ENCODE measurements around the gene BROX.
A peak's percentile ranks its signal among the peaks of the same experiment; 100 is the strongest.

The BROX gene

GRCh38 chr1:222702210-222702609, 10.2 kb upstream of the BROX start:
- Histone ChIP-seq H3K36me3 (ENCODE audit: insufficient read depth, low read length) (peaks cover 8% of the 10 kb centered on the region), H3K4me3 (ENCODE audit: low read depth in 1 of 2, low read length in 2 of 2) (no peak overlapping the region), H3K4me1 (ENCODE audit: insufficient read depth, low read length) (peaks cover 4% of the 10 kb centered on the region), H3K9me3 (ENCODE audit: low read length) (no peaks in the 10 kb centered on the region), H3K27ac (ENCODE audit: low read depth, low read length) (no peak overlapping the region), H3K9ac (ENCODE audit: low read length) (no peak overlapping the region), H3K27me3 (ENCODE audit: control insufficient read depth in 1 of 2, insufficient read depth in 2 of 2, low read length in 2 of 2) (no peaks in the 10 kb centered on the region)

GRCh38 chr1:222704260-222704659, 8.1 kb upstream of the BROX start:
- peaks cover 4% of the 10 kb centered on the region for H3K4me1 ChIP-seq (ENCODE audit: insufficient read depth, low read length)
- H3K27ac ChIP-seq (ENCODE audit: low read depth, low read length), result no peak overlapping the region
- H3K4me3 ChIP-seq (ENCODE audit: low read depth in 1 of 2, low read length in 2 of 2), result no peak overlapping the region
- H3K36me3 ChIP-seq (ENCODE audit: insufficient read depth, low read length), result peaks cover 8% of the 10 kb centered on the region
- no peaks in the 10 kb centered on the region for H3K9me3 ChIP-seq (ENCODE audit: low read length)
- no peak overlapping the region for H3K9ac ChIP-seq (ENCODE audit: low read length)
- no peaks in the 10 kb centered on the region for H3K27me3 ChIP-seq (ENCODE audit: control insufficient read depth in 1 of 2, insufficient read depth in 2 of 2, low read length in 2 of 2)

DNA sequence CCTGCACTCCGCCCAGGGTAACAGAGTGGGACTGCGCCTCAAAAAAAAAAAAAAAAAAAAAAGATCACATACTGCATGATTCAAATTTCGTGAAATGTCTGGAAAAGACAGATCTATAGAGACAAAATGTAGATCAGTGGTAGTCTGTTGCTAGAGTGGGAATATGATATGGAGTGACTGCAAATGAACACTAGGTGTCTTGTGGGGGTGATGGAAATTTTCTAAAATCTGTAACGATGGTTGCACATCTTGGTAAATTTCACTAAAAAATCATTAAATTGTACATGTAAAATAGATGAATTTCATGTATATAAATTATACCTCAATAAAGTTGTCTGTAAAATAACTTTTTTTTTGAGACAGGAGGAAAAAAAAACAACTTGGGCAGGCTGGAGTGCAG, 5.5 kb upstream of the BROX start:
- no peak overlapping the region for H3K27ac ChIP-seq (ENCODE audit: low read depth, low read length)
- H3K9me3 ChIP-seq (ENCODE audit: low read length), result no peaks in the 10 kb centered on the region
- H3K36me3 ChIP-seq (ENCODE audit: insufficient read depth, low read length), result peaks cover 8% of the 10 kb centered on the region
- no peak overlapping the region for H3K9ac ChIP-seq (ENCODE audit: low read length)
- no peak overlapping the region for H3K4me3 ChIP-seq (ENCODE audit: low read depth in 1 of 2, low read length in 2 of 2)
- no peaks in the 10 kb centered on the region for H3K27me3 ChIP-seq (ENCODE audit: control insufficient read depth in 1 of 2, insufficient read depth in 2 of 2, low read length in 2 of 2)
- peaks cover 19% of the 10 kb centered on the region for H3K4me1 ChIP-seq (ENCODE audit: insufficient read depth, low read length)

GRCh38 chr1:222709700-222710153, 2.6 kb upstream of the BROX start:
- Histone ChIP-seq H3K9ac (ENCODE audit: low read length) (no peak overlapping the region), H3K9me3 (ENCODE audit: low read length) (no peaks in the 10 kb centered on the region), H3K36me3 (ENCODE audit: insufficient read depth, low read length) (no peaks in the 10 kb centered on the region), H3K27me3 (ENCODE audit: control insufficient read depth in 1 of 2, insufficient read depth in 2 of 2, low read length in 2 of 2) (no peaks in the 10 kb centered on the region), H3K4me1 (ENCODE audit: insufficient read depth, low read length) (peaks cover 19% of the 10 kb centered on the region), H3K4me3 (ENCODE audit: low read depth in 1 of 2, low read length in 2 of 2) (no peak overlapping the region), H3K27ac (ENCODE audit: low read depth, low read length) (no peak overlapping the region)

GRCh38 chr1:222711319-222712252, 778 bp upstream of the BROX start:
- Histone ChIP-seq H3K27ac (ENCODE audit: low read depth, low read length) (peak overlapping the region; percentile 91), H3K27me3 (ENCODE audit: control insufficient read depth in 1 of 2, insufficient read depth in 2 of 2, low read length in 2 of 2) (no peaks in the 10 kb centered on the region), H3K4me3 (ENCODE audit: low read depth in 1 of 2, low read length in 2 of 2) (peak overlapping the region; percentile 97 to 100), H3K4me1 (ENCODE audit: insufficient read depth, low read length) (peaks cover 19% of the 10 kb centered on the region), H3K9ac (ENCODE audit: low read length) (peak overlapping the region; percentile 97), H3K36me3 (ENCODE audit: insufficient read depth, low read length) (peaks cover 5% of the 10 kb centered on the region), H3K9me3 (ENCODE audit: low read length) (no peaks in the 10 kb centered on the region)

GRCh38 chr1:222713091-222713961, 962 bp downstream of the BROX start:
- Histone ChIP-seq H3K9ac (ENCODE audit: low read length) (peak overlapping the region; percentile 98), H3K4me1 (ENCODE audit: insufficient read depth, low read length) (peaks cover 19% of the 10 kb centered on the region), H3K27me3 (ENCODE audit: control insufficient read depth in 1 of 2, insufficient read depth in 2 of 2, low read length in 2 of 2) (no peaks in the 10 kb centered on the region), H3K27ac (ENCODE audit: low read depth, low read length) (peak overlapping the region; percentile 100), H3K36me3 (ENCODE audit: insufficient read depth, low read length) (peaks cover 12% of the 10 kb centered on the region), H3K4me3 (ENCODE audit: low read depth in 1 of 2, low read length in 2 of 2) (peak overlapping the region; percentile 99 to 100), H3K9me3 (ENCODE audit: low read length) (no peaks in the 10 kb centered on the region)

DNA sequence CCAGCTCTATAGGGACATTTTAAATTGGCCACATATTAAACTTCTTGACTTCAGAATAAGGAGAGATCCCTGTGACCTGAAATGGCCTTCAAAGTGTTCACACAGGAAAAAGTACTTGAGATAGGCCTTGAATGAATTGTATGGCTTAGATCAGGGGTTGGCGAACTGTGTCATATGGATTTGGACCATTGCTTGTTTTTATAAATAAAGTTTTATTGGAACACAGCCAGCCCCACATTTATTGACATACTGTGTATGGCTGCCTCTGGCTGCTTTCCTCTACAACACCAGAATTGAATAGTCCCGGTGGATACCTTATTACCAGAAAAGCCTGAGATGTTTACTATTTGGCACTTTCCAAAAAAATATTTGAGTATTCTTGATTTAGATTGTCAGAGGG, 4.0 kb downstream of the BROX start:
- Histone ChIP-seq H3K9me3 (ENCODE audit: low read length) (no peaks in the 10 kb centered on the region), H3K27me3 (ENCODE audit: control insufficient read depth in 1 of 2, insufficient read depth in 2 of 2, low read length in 2 of 2) (no peaks in the 10 kb centered on the region), H3K4me1 (ENCODE audit: insufficient read depth, low read length) (peaks cover 3% of the 10 kb centered on the region), H3K4me3 (ENCODE audit: low read depth in 1 of 2, low read length in 2 of 2) (no peak overlapping the region), H3K36me3 (ENCODE audit: insufficient read depth, low read length) (peaks cover 34% of the 10 kb centered on the region), H3K27ac (ENCODE audit: low read depth, low read length) (no peak overlapping the region), H3K9ac (ENCODE audit: low read length) (no peak overlapping the region)

DNA sequence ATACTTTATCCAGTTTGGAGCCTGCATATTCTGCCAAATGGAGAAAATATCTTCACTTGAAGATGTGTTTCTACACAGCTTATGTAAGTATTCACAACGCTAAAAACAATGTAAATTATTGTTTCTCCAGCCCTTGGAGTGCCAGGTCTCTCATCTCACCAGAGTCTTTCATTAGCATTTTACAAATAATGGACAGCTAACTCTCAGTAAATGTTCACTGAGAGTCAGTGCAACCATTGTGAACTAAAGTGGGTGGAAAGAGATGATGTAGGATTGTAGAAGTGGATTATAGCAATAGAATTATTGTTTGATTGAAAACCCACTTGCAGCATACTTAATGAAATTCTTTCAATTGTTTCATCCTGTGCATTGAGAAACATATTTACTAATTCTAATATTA, 16.4 kb downstream of the BROX start:
- Histone ChIP-seq H3K9ac (ENCODE audit: low read length) (no peak overlapping the region), H3K27me3 (ENCODE audit: control insufficient read depth in 1 of 2, insufficient read depth in 2 of 2, low read length in 2 of 2) (no peaks in the 10 kb centered on the region), H3K36me3 (ENCODE audit: insufficient read depth, low read length) (peaks cover 76% of the 10 kb centered on the region), H3K9me3 (ENCODE audit: low read length) (no peaks in the 10 kb centered on the region), H3K27ac (ENCODE audit: low read depth, low read length) (no peak overlapping the region), H3K4me3 (ENCODE audit: low read depth in 1 of 2, low read length in 2 of 2) (no peak overlapping the region), H3K4me1 (ENCODE audit: insufficient read depth, low read length) (no peaks in the 10 kb centered on the region)

GRCh38 chr1:222730866-222731265, 18.5 kb downstream of the BROX start:
- Histone ChIP-seq H3K27ac (ENCODE audit: low read depth, low read length) (no peak overlapping the region), H3K36me3 (ENCODE audit: insufficient read depth, low read length) (peaks cover 81% of the 10 kb centered on the region), H3K4me1 (ENCODE audit: insufficient read depth, low read length) (no peaks in the 10 kb centered on the region), H3K27me3 (ENCODE audit: control insufficient read depth in 1 of 2, insufficient read depth in 2 of 2, low read length in 2 of 2) (no peaks in the 10 kb centered on the region), H3K9ac (ENCODE audit: low read length) (no peak overlapping the region), H3K4me3 (ENCODE audit: low read depth in 1 of 2, low read length in 2 of 2) (no peak overlapping the region), H3K9me3 (ENCODE audit: low read length) (no peaks in the 10 kb centered on the region)

- peaks cover 77% of the 10 kb centered on the region for H3K36me3 ChIP-seq (ENCODE audit: insufficient read depth, low read length)
- H3K27ac ChIP-seq (ENCODE audit: low read depth, low read length), result no peak overlapping the region
These were observed 20.1 kb downstream of the BROX start for GRCh38 chr1:222732216-222733159.

More at GRCh38 chr1:222732216-222733159, 20.1 kb downstream of the BROX start:
- Histone ChIP-seq H3K27me3 (ENCODE audit: control insufficient read depth in 1 of 2, insufficient read depth in 2 of 2, low read length in 2 of 2) (no peaks in the 10 kb centered on the region), H3K9me3 (ENCODE audit: low read length) (no peaks in the 10 kb centered on the region), H3K4me3 (ENCODE audit: low read depth in 1 of 2, low read length in 2 of 2) (no peak overlapping the region), H3K4me1 (ENCODE audit: insufficient read depth, low read length) (no peaks in the 10 kb centered on the region), H3K9ac (ENCODE audit: low read length) (no peak overlapping the region)

Data from muscle layer of colon (tissue), 2 donors.